Measurements from ENCODE around the gene MRPS26.
A peak's percentile ranks its signal among the peaks of the same experiment; 100 is the strongest.
"Not testable (repeated sequence)": the region's sequence is repeated elsewhere in the genome, so short reads cannot be mapped to it uniquely, and the experiment has no call there.

Gene MRPS26

DNA sequence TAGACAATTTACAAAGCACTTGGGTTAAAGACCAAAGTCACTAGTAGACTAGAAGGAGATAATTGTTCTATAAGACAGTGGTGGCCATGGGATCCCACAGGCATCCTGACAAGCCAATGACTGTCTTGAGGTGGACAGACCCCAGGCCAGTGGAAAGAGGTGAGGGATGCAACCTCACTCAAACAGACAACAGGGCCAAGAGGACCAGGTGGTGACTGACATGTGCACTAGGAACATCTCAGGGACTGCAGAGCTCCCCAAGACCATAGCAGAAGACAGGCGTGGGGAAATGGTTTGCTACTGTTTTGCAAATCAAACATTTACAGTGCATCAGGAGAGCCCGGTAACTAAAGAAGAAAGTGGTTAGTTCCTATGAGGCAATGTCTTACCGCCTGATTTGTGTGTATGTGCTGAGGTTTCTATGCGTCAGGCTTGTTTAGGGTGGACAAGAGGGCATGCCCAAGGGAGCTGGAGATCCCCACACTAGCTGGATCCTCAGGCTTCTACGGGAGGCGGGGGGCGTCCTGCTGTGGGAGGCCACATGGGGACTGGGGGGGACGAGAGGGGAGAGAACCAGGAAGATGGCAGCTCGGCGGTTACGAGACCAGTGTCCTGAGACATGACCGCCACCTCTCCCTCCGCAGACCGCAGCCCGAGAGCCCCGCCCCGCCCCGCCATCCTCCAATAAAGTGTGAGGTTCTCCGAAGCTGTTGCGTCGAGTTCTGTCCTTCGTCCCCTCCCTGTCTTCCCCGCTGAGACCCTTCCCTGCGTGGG is 623 bp upstream of the MRPS26 start:
- Mint-ChIP-seq H3K4me3 (peak overlapping the region; percentile 80 to 88), H3K4me1 (ENCODE audit: low read depth in 2 of 2) (peaks cover 17 to 18% of the 10 kb centered on the region in 2 donors), H3K36me3 (ENCODE audit: insufficient read depth) (peaks cover 27% of the 10 kb centered on the region), H3K9me3 (no peaks in the 10 kb centered on the region), H3K27me3 (no peaks in the 10 kb centered on the region), H3K27ac (peak overlapping the region; percentile 70 to 80)
- DNase-seq (peak in 2 of 3 experiments; percentile 33 to 34), ATAC-seq (replicated peaks) (peak; percentile 58)

DNA sequence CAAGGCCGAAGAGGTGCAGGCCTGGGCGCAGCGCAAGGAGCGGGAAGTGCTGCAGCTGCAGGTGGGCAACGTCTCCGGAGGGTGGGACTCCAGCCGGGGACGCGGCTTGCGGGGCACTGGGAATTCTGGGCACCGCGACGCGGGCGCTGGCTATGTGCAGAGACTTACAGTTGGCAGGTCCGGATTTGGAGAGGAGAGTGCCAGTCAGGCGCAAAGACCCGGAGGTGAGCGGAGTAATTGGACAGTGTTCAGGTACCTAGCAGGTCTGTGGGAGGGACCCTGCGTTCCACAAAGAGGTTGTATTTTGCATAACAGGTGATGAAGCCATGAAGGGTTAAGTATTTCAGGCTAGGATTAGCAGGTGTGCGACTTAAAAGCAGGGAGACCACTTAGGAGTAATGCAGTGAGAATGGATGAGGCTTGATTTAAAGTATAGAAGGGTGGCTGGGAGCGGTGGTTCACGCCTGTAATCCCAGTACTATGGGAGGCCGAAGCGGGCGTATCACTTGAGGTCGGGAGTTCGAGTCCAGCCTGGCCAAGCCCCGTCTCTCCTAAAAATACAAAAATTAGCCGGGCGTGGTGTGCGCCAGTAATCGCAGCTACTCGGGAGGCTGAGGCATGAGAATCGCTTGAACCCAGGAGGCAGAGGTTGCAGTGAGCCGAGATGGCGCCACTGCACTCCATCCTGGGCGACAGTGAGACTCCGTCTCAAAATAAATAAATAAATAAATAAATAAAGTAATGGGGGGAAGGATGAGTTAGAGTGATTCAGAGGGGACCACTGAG is 1.0 kb downstream of the MRPS26 start:
- H3K4me3 Mint-ChIP-seq = peak overlapping the region; percentile 80 to 88
- H3K4me1 Mint-ChIP-seq (ENCODE audit: low read depth in 2 of 2) = peaks cover 12 to 18% of the 10 kb centered on the region in 2 donors
- H3K27me3 Mint-ChIP-seq = no peaks in the 10 kb centered on the region
- no peak for ATAC-seq (replicated peaks)
- H3K9me3 Mint-ChIP-seq = no peaks in the 10 kb centered on the region
- peak overlapping the region; percentile 68 to 80 for H3K27ac Mint-ChIP-seq
- DNase-seq = no peak
- peaks cover 18% of the 10 kb centered on the region for H3K36me3 Mint-ChIP-seq (ENCODE audit: insufficient read depth)

DNA sequence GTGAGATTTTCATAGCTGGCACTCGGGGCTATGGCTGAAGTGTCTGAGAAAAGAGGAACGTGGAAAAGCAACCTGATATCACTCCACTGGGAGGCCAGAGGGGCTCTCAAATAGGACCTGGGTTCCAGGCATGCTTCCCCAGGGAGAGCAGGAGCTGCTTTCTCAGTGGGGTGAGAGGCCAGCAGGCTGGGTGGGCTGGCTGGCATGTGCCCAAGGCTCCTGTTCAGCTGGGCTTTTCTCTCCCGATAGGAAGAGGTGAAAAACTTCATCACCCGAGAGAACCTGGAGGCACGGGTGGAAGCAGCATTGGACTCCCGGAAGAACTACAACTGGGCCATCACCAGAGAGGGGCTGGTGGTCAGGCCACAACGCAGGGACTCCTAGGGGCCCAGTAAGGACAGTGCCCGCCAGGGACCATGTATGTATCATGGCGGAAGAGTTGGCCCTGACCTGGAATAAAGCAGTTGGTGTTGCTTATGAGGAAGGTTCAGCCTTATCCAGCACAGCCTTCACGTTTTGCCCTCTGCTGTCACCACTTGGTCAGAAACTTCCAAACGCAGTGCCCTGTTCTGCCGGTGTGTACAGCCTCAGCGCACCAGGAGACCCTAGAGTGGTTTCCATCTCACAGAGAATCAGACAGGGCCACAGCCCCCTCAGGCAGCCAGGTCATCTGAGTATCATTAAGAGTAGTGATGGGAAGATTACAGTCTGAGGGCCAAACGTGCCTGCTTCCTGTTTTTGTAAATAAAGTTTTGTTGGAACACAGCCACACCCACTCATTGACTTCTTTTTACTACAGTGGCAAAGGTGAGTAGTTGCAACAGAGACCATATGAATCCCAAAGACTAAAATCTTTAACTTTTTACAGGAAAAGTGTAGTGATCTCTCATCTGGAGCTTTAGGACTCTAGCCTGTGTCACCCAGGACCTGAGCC is 1.9 kb downstream of the MRPS26 start:
- no peak overlapping the region for H3K27ac Mint-ChIP-seq
- no peak for ATAC-seq (replicated peaks)
- no peaks in the 10 kb centered on the region for H3K9me3 Mint-ChIP-seq
- peak overlapping the region; percentile 80 to 88 for H3K4me3 Mint-ChIP-seq
- H3K27me3 Mint-ChIP-seq = no peaks in the 10 kb centered on the region
- H3K4me1 Mint-ChIP-seq (ENCODE audit: low read depth in 2 of 2) = peaks cover 12 to 18% of the 10 kb centered on the region in 2 donors
- H3K36me3 Mint-ChIP-seq (ENCODE audit: insufficient read depth) = peaks cover 17% of the 10 kb centered on the region
- DNase-seq = no peak

- H3K27me3 Mint-ChIP-seq = no peaks in the 10 kb centered on the region
- peak overlapping the region in 1 of 2 donors; percentile 20 for H3K27ac Mint-ChIP-seq
- H3K9me3 Mint-ChIP-seq = no peaks in the 10 kb centered on the region
- peaks cover 8% of the 10 kb centered on the region for H3K36me3 Mint-ChIP-seq (ENCODE audit: insufficient read depth)
- DNase-seq (no peak), ATAC-seq (replicated peaks) (no peak)
- peaks cover 6% of the 10 kb centered on the region in 2 donors for H3K4me1 Mint-ChIP-seq (ENCODE audit: low read depth in 2 of 2)
- no peak overlapping the region for H3K4me3 Mint-ChIP-seq
These were observed 5.7 kb downstream of the MRPS26 start for GRCh38 chr20:3051385-3052019.

- H3K36me3 Mint-ChIP-seq (ENCODE audit: insufficient read depth) = peaks cover 4% of the 10 kb centered on the region
- H3K4me3 Mint-ChIP-seq = no peak overlapping the region
- H3K9me3 Mint-ChIP-seq = no peaks in the 10 kb centered on the region
- DNase-seq = no peak
- no peak for ATAC-seq (replicated peaks)
- H3K27me3 Mint-ChIP-seq = no peaks in the 10 kb centered on the region
- H3K27ac Mint-ChIP-seq = no peak overlapping the region
- no peaks in the 10 kb centered on the region for H3K4me1 Mint-ChIP-seq (ENCODE audit: low read depth in 2 of 2)
These were observed 13.6 kb downstream of the MRPS26 start for GRCh38 chr20:3059489-3059888.

- not testable (repeated sequence) for H3K27ac Mint-ChIP-seq; H3K4me3 Mint-ChIP-seq; DNase-seq; ATAC-seq (replicated peaks); H3K36me3 Mint-ChIP-seq (ENCODE audit: insufficient read depth); H3K27me3 Mint-ChIP-seq; H3K9me3 Mint-ChIP-seq; H3K4me1 Mint-ChIP-seq (ENCODE audit: low read depth in 2 of 2)
These were observed 18.3 kb downstream of the MRPS26 start for GRCh38 chr20:3064119-3064518.

- H3K4me3 Mint-ChIP-seq = no peak overlapping the region
- no peak for DNase-seq
- peaks cover 4% of the 10 kb centered on the region for H3K36me3 Mint-ChIP-seq (ENCODE audit: insufficient read depth)
- no peak for ATAC-seq (replicated peaks)
- no peaks in the 10 kb centered on the region for H3K9me3 Mint-ChIP-seq
- H3K27me3 Mint-ChIP-seq = peaks cover 6 to 9% of the 10 kb centered on the region in 2 donors
- peak overlapping the region; percentile 20 to 49 for H3K27ac Mint-ChIP-seq
- H3K4me1 Mint-ChIP-seq (ENCODE audit: low read depth in 2 of 2) = peaks cover 8% of the 10 kb centered on the region in 2 donors
These were observed 21.5 kb downstream of the MRPS26 start for GRCh38 chr20:3067139-3068014.

DNA sequence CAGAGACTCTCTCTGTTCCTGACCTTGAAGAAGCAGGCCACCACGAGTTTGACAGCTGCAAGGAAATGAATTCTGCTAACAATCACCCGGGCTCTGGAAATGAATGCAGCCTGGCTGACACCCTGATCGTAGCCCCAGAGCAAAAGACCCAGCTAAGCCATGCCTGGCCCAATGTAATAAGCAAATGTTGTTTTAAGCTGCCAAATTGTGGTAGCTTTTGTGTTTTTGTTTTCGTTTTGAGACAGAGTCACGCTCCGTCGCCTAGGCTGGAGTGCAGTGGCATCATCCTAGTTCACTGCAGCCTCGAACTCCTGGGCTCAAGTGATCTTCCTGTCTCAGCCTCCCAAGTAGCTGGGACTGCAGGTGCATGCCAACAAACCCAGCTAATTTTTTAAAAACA is 22.2 kb downstream of the MRPS26 start:
- peaks cover 6 to 9% of the 10 kb centered on the region in 2 donors for H3K27me3 Mint-ChIP-seq
- H3K4me1 Mint-ChIP-seq (ENCODE audit: low read depth in 2 of 2) = peaks cover 8 to 11% of the 10 kb centered on the region in 2 donors
- no peaks in the 10 kb centered on the region for H3K36me3 Mint-ChIP-seq (ENCODE audit: insufficient read depth)
- H3K27ac Mint-ChIP-seq = peak overlapping the region in 1 of 2 donors; percentile 20
- H3K4me3 Mint-ChIP-seq = no peak overlapping the region
- no peaks in the 10 kb centered on the region for H3K9me3 Mint-ChIP-seq
- DNase-seq (no peak), ATAC-seq (replicated peaks) (no peak)

DNA sequence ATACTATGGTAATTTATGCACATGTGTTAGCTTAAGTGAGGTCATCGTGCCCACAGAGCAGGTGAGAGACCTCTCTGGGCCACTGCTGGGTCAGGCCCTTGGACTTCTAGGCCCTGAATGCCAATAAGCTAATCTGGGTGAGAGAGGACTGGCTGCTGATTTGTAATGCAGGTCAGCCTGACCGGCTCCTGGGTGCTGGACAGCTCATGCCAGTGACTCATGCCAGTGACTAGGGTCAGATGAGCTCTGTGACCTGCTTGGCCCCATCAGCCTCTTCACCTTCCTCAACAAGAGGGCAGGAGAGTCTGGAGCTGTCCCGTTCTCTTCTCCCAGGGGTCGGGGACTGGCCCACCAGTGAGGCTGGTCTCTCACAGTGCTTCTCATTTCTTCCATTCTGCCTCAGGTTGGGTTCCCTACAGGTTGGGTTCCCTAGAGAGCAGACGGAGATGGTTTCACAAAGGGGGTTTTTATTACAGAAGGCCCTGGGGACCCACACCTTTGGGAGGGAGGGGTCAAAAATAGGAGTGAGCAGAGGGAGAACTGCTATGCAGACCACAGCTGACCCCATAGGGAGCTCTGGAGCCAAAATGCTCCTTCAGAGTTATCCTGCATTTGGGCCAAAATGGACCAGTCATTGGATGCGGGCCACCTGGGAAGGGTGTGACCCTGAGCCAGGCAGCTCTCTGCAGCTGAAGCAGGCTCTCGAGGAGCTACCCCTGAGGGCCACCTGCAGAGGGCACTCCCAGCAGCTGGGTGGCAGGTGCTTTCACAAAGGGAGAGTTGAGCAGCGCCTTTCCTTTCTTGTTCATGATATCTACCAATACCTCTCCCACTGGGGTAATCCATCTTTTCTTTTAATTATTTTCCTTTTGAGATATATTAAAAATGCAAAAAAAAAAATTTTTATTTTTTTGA is 23.4 kb downstream of the MRPS26 start:
- no peak for DNase-seq
- no peaks in the 10 kb centered on the region for H3K36me3 Mint-ChIP-seq (ENCODE audit: insufficient read depth)

DNA sequence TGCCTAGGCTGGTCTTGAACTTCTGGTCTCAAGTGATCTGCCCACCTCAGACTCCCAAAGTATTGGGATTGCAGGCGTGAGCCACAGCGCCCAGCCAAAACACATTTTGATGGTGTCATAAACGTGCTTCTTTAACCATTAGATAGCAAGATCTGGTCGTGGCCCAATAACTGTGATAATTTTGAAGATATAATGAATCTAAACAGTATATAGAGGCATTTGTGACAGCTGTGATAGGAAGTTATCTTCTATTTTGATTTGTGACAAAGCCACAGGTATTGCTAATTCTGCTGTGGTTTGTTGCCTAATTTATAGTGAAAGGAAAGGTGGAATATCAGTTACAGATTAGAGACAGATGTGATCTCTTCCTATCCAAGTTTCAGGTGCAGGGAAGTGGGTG is 24.9 kb downstream of the MRPS26 start:
- peak overlapping the region; percentile 9 to 17 for H3K27ac Mint-ChIP-seq
- peak overlapping the region; percentile 68 to 75 for H3K4me3 Mint-ChIP-seq
- no peak for ATAC-seq (replicated peaks)
- H3K36me3 Mint-ChIP-seq (ENCODE audit: insufficient read depth) = no peaks in the 10 kb centered on the region
- H3K9me3 Mint-ChIP-seq = no peaks in the 10 kb centered on the region
- peaks cover 6 to 9% of the 10 kb centered on the region in 2 donors for H3K27me3 Mint-ChIP-seq
- peaks cover 8 to 11% of the 10 kb centered on the region in 2 donors for H3K4me1 Mint-ChIP-seq (ENCODE audit: low read depth in 2 of 2)
- no peak for DNase-seq

More for the DNA sequence above, 23.4 kb downstream of the MRPS26 start:
- Mint-ChIP-seq H3K27ac (no peak overlapping the region), H3K9me3 (no peaks in the 10 kb centered on the region), H3K4me1 (ENCODE audit: low read depth in 2 of 2) (peaks cover 8 to 11% of the 10 kb centered on the region in 2 donors), H3K27me3 (peaks cover 6 to 9% of the 10 kb centered on the region in 2 donors), H3K4me3 (no peak overlapping the region)
- no peak for ATAC-seq (replicated peaks)

- Mint-ChIP-seq H3K4me1 (ENCODE audit: low read depth in 2 of 2) (peaks cover 8 to 11% of the 10 kb centered on the region in 2 donors), H3K9me3 (no peaks in the 10 kb centered on the region), H3K27ac (peak overlapping the region; percentile 9 to 17), H3K27me3 (peaks cover 6 to 9% of the 10 kb centered on the region in 2 donors), H3K36me3 (ENCODE audit: insufficient read depth) (no peaks in the 10 kb centered on the region), H3K4me3 (peak overlapping the region; percentile 68 to 75)
- no peak for DNase-seq
- ATAC-seq (replicated peaks) = no peak
These were observed 25.4 kb downstream of the MRPS26 start for GRCh38 chr20:3071266-3071609.

All from effector memory CD8-positive, alpha-beta T cell (primary cell).